HepG2 (cell line): ENCODE data around the gene ZNF416. TPM values are rescaled to one million over a fixed set of nuclear protein-coding genes. Genes with fewer than 3 reads are reported as not detected.

Experiments used
- ATF2 ChIP-seq: sonication (generic); formaldehyde crosslinking; IDR thresholded peaks from 2 replicates; pipeline ENCODE4 v1.4.0; 2020; ENCODE audit warnings: missing genetic modification reagents
- BATF2 ChIP-seq: sonication (generic); formaldehyde crosslinking; IDR thresholded peaks from 2 replicates; pipeline ENCODE4 v1.8.0; 2022; ENCODE audit warnings: mild to moderate bottlenecking, missing genetic modification reagents, moderate library complexity
- DNMT3B ChIP-seq: conservative IDR thresholded peaks from 2 replicates; pipeline ENCODE4 v1.6.1; 2016; ENCODE audit warnings: missing biosample characterization, control low read depth
- KLF9 ChIP-seq: IDR thresholded peaks from 2 replicates; pipeline ENCODE4 v1.6.1; 2016; ENCODE audit warnings: low read depth
- LBX2 ChIP-seq: sonication (generic); formaldehyde crosslinking; IDR thresholded peaks from 2 replicates; pipeline ENCODE4 v1.5.0; 2020; ENCODE audit warnings: missing genetic modification reagents, mild to moderate bottlenecking, borderline replicate concordance
- MXD4 ChIP-seq: IDR thresholded peaks from 2 replicates; pipeline ENCODE4 v1.6.1; 2016; ENCODE audit warnings: mild to moderate bottlenecking, missing biosample characterization, missing genetic modification reagents
- NR3C1 ChIP-seq: sonication (generic); formaldehyde crosslinking; IDR thresholded peaks from 2 replicates; pipeline ENCODE4 v1.4.0; 2020; ENCODE audit warnings: missing genetic modification reagents
- PRDM4 ChIP-seq: sonication (generic); formaldehyde crosslinking; IDR thresholded peaks from 2 replicates; pipeline ENCODE4 v1.9.0; 2021; ENCODE audit warnings: missing genetic modification reagents, borderline replicate concordance
- RARG ChIP-seq: sonication (generic); formaldehyde crosslinking; IDR thresholded peaks from 2 replicates; pipeline ENCODE4 v1.4.0; 2020; ENCODE audit warnings: low read depth, mild to moderate bottlenecking, missing genetic modification reagents
- REL ChIP-seq: sonication (generic); formaldehyde crosslinking; conservative IDR thresholded peaks from 2 replicates; pipeline ENCODE4 v1.8.0; 2022; ENCODE audit warnings: mild to moderate bottlenecking, missing genetic modification reagents, moderate library complexity
- SOX6 ChIP-seq, 2 experiments: fragments of 450-650 bp in 1 of 2; sonication (generic) in 1 of 2; formaldehyde crosslinking in 1 of 2; IDR thresholded peaks; 2 replicates each; pipeline versions ENCODE4 v1.4.0 to v1.6.1; 2017 to 2020; ENCODE audit warnings: antibody characterized with exemption in 1 of 2, mild to moderate bottlenecking in 1 of 2, missing genetic modification reagents in 1 of 2
- ZBTB21 ChIP-seq: sonication (generic); formaldehyde crosslinking; IDR thresholded peaks from 2 replicates; pipeline ENCODE4 v1.4.0; 2020; ENCODE audit warnings: missing genetic modification reagents
- ZBTB7A ChIP-seq: sonication (generic); formaldehyde crosslinking; IDR thresholded peaks from 2 replicates; pipeline ENCODE4 v1.8.0; 2022; ENCODE audit warnings: mild to moderate bottlenecking, missing genetic modification reagents
- ZNF275 ChIP-seq: sonication (generic); formaldehyde crosslinking; IDR thresholded peaks from 2 replicates; pipeline ENCODE4 v1.8.0; 2022; ENCODE audit warnings: missing genetic modification reagents, mild to moderate bottlenecking, inconsistent platforms, borderline replicate concordance
- ZNF607 ChIP-seq: sonication (generic); formaldehyde crosslinking; IDR thresholded peaks from 2 replicates; pipeline ENCODE4 v1.5.1; 2020; ENCODE audit warnings: missing genetic modification reagents, mild to moderate bottlenecking, borderline replicate concordance
- ZNF674 ChIP-seq: sonication (generic); formaldehyde crosslinking; IDR thresholded peaks from 2 replicates; pipeline ENCODE4 v1.5.0; 2020; ENCODE audit warnings: low read depth, mild to moderate bottlenecking, missing genetic modification reagents
- ZNF770 ChIP-seq: sonication (generic); formaldehyde crosslinking; IDR thresholded peaks from 2 replicates; pipeline ENCODE4 v1.5.0; 2020; ENCODE audit warnings: mild to moderate bottlenecking, missing genetic modification reagents
- ZSCAN22 ChIP-seq: sonication (generic); formaldehyde crosslinking; IDR thresholded peaks from 2 replicates; pipeline ENCODE4 v1.4.0; 2020; ENCODE audit warnings: mild to moderate bottlenecking, missing genetic modification reagents
- polyA plus RNA-seq, 8 experiments: library from polyadenylated mRNA; depleted of rRNA in 3 of 8; stranded (reverse) in 7 of 8; unstranded in 1 of 8; fragments of >200 nt; fragmentation: Illumina TruSeq in 4 of 8; extraction: Trizol in 4 of 8; gene quantifications; 2 replicates each; pipeline versions ENCODE4 v1.2.1 to v1.2.3, GENCODE V29; 2011 to 2016; ENCODE audit warnings: low read depth in 4 of 8, missing spikeins in 1 of 8, mixed read lengths in 1 of 8; ENCODE audit not compliant: insufficient read depth in 1 of 8
- total RNA-seq, 5 experiments: library from RNA; depleted of rRNA; stranded (reverse); fragments of >200 nt; fragmentation: Illumina TruSeq; extraction: Trizol; gene quantifications; 2 replicates each; pipeline ENCODE4 v1.2.3, GENCODE V29; 2016; ENCODE audit warnings: low read depth in 1 of 5

Gene ZNF416
- total and polyA plus RNA-seq, 2 of the 13 experiments (the other 11 are each of a cell fraction or from before 2014, with no cell fraction given): 1.5 to 5.3 TPM

GRCh38 chr19:57527136-57527881 lies 51.4 kb downstream of the ZNF416 start, which contains the start of gene ZNF549 (continued):
- TF ChIP-seq ZNF275 (CRISPR knock-in tag): no peak
- no peak for TF ChIP-seq ZNF674
- TF ChIP-seq ATF2 (CRISPR knock-in tag): peak; percentile 32; the same call in 1 of the 2 replicates
- no peak for TF ChIP-seq RARG (CRISPR knock-in tag)
- no peak for TF ChIP-seq LBX2 (CRISPR knock-in tag)
- no peak for TF ChIP-seq KLF9 (CRISPR knock-in tag)
- 0 out of 2 replicates have a peak, but pooled peaks have one; percentile 33 for TF ChIP-seq ZNF607 (CRISPR knock-in tag)
- TF ChIP-seq SOX6 (IDR thresholded peaks at IDR 0.05): no peak
- TF ChIP-seq SOX6 (CRISPR knock-in tag; IDR thresholded peaks at IDR 0.05): peak; percentile 44
- TF ChIP-seq ZSCAN22 (CRISPR knock-in tag): peak; percentile 28; the same call in 1 of the 2 replicates
- no peak for TF ChIP-seq PRDM4 (CRISPR knock-in tag)
- TF ChIP-seq NR3C1: no peak
- no peak for TF ChIP-seq REL (CRISPR knock-in tag)
- no peak for TF ChIP-seq ZNF770 (CRISPR knock-in tag)
- peak; percentile 95 for TF ChIP-seq MXD4
- peak; percentile 82 for TF ChIP-seq ZBTB21 (CRISPR knock-in tag)
- peak; percentile 41; the same call in 1 of the 2 replicates for TF ChIP-seq ZBTB7A (CRISPR knock-in tag)
- TF ChIP-seq BATF2 (CRISPR knock-in tag): peak; percentile 48; the same call in 1 of the 2 replicates
- no peak for TF ChIP-seq DNMT3B
